Measurements from ENCODE around the gene COL8A1.

DNA sequence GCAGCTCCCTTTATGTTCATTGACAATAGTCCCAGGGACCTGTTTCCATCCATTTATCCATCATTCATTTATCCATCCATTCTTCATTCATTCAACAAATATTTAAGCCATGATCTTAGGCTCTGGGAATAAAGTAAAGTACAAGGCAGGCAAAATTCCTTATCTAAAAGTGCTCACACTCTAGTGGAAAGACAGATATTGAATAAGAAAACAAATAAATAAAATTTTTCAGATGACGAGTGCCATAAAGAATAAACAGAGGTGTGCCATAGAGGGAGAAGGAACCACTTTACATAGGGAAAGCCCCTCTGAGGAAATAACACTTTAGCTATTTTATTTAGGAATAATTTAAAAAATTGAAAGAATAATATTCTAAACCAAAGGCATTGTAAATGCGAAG lies 76.2 kb downstream of the COL8A1 start:
- no peak for TF ChIP-seq CTCF (IDR thresholded peaks at IDR 0.05)
- TF ChIP-seq POLR2A (IDR thresholded peaks at IDR 0.05; ENCODE audit: low read depth) = no peak
- TF ChIP-seq POLR2AphosphoS5 (IDR thresholded peaks at IDR 0.05) = no peak

Data from esophagus muscularis mucosa (tissue), 3 donors.